RWPE2 (cell line): Measurements from ENCODE around the gene HNRNPLL.

Source experiments
- ATAC-seq: fragments of 200-7000 bp; cut with Tn5 transposase; 3 replicates; pipeline ENCODE4 v1.9.1; 2021; ENCODE audit warnings: low read depth
- DNase-seq: peaks from one replicate; pipeline ENCODE4 v3.0.0-alpha.2; 2020; ENCODE audit warnings: low spot score
- H3K27ac ChIP-seq: fragments of 450-650 bp; 2 replicates; pipeline ENCODE4 v1.5.1; 2017; ENCODE audit warnings: mild to moderate bottlenecking; ENCODE audit not compliant: poor library complexity, severe bottlenecking
- H3K27me3 ChIP-seq: fragments of 250-450 bp; sonication (Bioruptor Pico); 2 replicates; pipeline ENCODE4 v1.5.1; 2021; ENCODE audit warnings: mild to moderate bottlenecking, moderate library complexity; ENCODE audit not compliant: insufficient read depth, poor library complexity, severe bottlenecking
- H3K36me3 ChIP-seq: fragments of 250-450 bp; sonication (Bioruptor Pico); 2 replicates; pipeline ENCODE4 v1.5.1; 2020; ENCODE audit warnings: low read depth, mild to moderate bottlenecking, moderate library complexity
- H3K4me1 ChIP-seq: fragments of 250-450 bp; sonication (Bioruptor Pico); 2 replicates; pipeline ENCODE4 v1.5.1; 2021; ENCODE audit warnings: mild to moderate bottlenecking, moderate library complexity; ENCODE audit not compliant: insufficient read depth, poor library complexity, severe bottlenecking
- H3K4me3 ChIP-seq: fragments of 250-450 bp; sonication (Bioruptor Pico); 2 replicates; pipeline ENCODE4 v1.5.1; 2021; ENCODE audit warnings: mild to moderate bottlenecking, moderate library complexity; ENCODE audit not compliant: severe bottlenecking
- H3K9me3 ChIP-seq: fragments of 250-450 bp; sonication (Bioruptor Pico); 2 replicates; pipeline ENCODE4 v1.5.1; 2021; ENCODE audit warnings: mild to moderate bottlenecking, moderate library complexity; ENCODE audit not compliant: severe bottlenecking
- CTCF ChIP-seq: fragments of 450-650 bp; IDR thresholded peaks from one replicate; pipeline ENCODE4 v1.5.1; 2017; ENCODE audit warnings: mild to moderate bottlenecking, moderate library complexity; ENCODE audit not compliant: poor library complexity, severe bottlenecking

The HNRNPLL gene

GRCh38 chr2:38602136-38602731 is 494 bp downstream of the HNRNPLL start:
- TF ChIP-seq CTCF: no peak
- Histone ChIP-seq H3K4me1 (peaks cover 18% of the 10 kb centered on the region), H3K27me3 (no peaks in the 10 kb centered on the region), H3K4me3 (peak overlapping the region; percentile 88), H3K9me3 (no peaks in the 10 kb centered on the region), H3K27ac (peak overlapping the region; percentile 83), H3K36me3 (no peaks in the 10 kb centered on the region)
- no peak for DNase-seq
- ATAC-seq: peak; percentile 24; the same call in 2 of the 3 replicates

- DNase-seq: no peak
- ATAC-seq: no peak
Observed at GRCh38 chr2:38601463-38602135, 1.1 kb downstream of the HNRNPLL start.

DNA sequence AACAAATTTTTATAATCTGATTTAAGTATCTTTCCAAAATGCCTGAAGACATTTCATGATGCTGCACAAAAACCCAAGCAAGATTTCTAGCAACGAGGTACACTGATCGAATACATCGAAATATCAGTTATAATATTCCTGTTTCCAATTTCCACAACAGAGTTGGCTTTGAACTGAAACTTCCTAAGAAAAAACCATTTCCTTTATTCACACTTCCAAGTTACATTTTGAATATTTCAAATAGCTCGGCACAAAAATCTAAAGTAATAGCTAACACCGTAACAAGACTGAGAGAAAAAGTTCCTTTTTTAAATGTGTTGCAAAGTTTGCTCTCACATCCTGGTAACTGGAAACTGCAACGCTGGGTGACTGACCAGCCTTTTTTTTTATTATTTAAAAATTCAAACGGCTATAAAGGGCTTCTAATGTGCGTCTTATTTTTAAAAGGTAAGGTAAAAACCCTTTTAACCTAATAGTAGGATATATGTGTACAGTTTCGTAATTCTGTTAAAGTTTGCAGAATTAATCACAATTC is 1.7 kb downstream of the HNRNPLL start:
- Histone ChIP-seq H3K4me3 (peak overlapping the region; percentile 88), H3K27ac (peak overlapping the region; percentile 83), H3K27me3 (no peaks in the 10 kb centered on the region), H3K9me3 (no peaks in the 10 kb centered on the region), H3K4me1 (peaks cover 18% of the 10 kb centered on the region), H3K36me3 (no peaks in the 10 kb centered on the region)
- ATAC-seq (no peak), DNase-seq (no peak)
- TF ChIP-seq CTCF: no peak

More at GRCh38 chr2:38601463-38602135, 1.1 kb downstream of the HNRNPLL start:
- Histone ChIP-seq H3K9me3 (no peaks in the 10 kb centered on the region), H3K4me1 (peaks cover 18% of the 10 kb centered on the region), H3K27ac (peak overlapping the region; percentile 83), H3K4me3 (peak overlapping the region; percentile 88), H3K27me3 (no peaks in the 10 kb centered on the region), H3K36me3 (no peaks in the 10 kb centered on the region)
- no peak for TF ChIP-seq CTCF

- no peak for TF ChIP-seq CTCF
- Histone ChIP-seq H3K36me3 (no peaks in the 10 kb centered on the region), H3K27ac (peak overlapping the region; percentile 83), H3K27me3 (no peaks in the 10 kb centered on the region), H3K4me3 (peak overlapping the region; percentile 88), H3K9me3 (no peaks in the 10 kb centered on the region), H3K4me1 (peaks cover 18% of the 10 kb centered on the region)
- DNase-seq (no peak), ATAC-seq (no peak)
Observed at GRCh38 chr2:38600242-38600891, 2.4 kb downstream of the HNRNPLL start.
